Gastroesophageal sphincter (tissue), 3 donors: ENCODE measurements around the gene IMMP2L.

Experiments
- EP300 ChIP-seq: sonication (generic); formaldehyde crosslinking; IDR thresholded peaks from one replicate; pipeline ENCODE4 v1.6.1; 2017; ENCODE audit warnings: antibody characterized with exemption, mild to moderate bottlenecking
- POLR2A ChIP-seq, 2 donors: fragments of 450-650 bp; IDR thresholded peaks; one replicate each; pipeline ENCODE4 v1.6.1; 2017; ENCODE audit warnings: antibody characterized with exemption in 2 of 2, mild to moderate bottlenecking in 2 of 2, moderate library complexity in 1 of 2
- TF ChIP-seq, protein P1 (sequence below), 4 experiments: fragments of 200-600 bp in 2 of 4; fragments of 450-650 bp in 2 of 4; sonication (generic) in 1 of 4; IDR thresholded peaks; one replicate each; pipeline ENCODE4 v1.5.1; 2017 to 2019; ENCODE audit warnings: antibody characterized with exemption in 4 of 4, mild to moderate bottlenecking in 2 of 4, moderate library complexity in 2 of 4

DNA sequence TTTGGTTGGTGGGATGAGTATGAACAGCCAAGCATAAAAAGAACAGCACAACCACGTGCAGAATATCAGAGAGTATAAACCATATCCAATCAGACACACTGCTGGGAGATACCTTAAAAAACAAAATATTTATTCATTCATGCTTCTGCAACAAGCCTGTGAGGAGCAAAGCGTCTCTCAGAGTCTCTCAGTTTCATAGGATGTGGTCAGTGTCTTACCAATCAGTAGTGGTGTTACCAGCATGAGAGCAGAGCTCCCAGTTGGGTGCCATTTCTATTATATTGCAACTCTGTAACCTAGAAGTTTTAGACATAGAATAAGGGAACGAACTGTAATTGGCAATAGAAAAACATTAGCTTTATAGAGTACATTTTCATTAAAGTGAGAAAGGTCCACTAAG lies 917.2 kb downstream of the IMMP2L start:
- TF ChIP-seq, protein P1, sequence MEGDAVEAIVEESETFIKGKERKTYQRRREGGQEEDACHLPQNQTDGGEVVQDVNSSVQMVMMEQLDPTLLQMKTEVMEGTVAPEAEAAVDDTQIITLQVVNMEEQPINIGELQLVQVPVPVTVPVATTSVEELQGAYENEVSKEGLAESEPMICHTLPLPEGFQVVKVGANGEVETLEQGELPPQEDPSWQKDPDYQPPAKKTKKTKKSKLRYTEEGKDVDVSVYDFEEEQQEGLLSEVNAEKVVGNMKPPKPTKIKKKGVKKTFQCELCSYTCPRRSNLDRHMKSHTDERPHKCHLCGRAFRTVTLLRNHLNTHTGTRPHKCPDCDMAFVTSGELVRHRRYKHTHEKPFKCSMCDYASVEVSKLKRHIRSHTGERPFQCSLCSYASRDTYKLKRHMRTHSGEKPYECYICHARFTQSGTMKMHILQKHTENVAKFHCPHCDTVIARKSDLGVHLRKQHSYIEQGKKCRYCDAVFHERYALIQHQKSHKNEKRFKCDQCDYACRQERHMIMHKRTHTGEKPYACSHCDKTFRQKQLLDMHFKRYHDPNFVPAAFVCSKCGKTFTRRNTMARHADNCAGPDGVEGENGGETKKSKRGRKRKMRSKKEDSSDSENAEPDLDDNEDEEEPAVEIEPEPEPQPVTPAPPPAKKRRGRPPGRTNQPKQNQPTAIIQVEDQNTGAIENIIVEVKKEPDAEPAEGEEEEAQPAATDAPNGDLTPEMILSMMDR (IDR thresholded peaks at IDR 0.05): no peak
- TF ChIP-seq EP300 (no peak), POLR2A (IDR thresholded peaks at IDR 0.05) (no peak)
